Endodermal cell (in vitro differentiated cells): ENCODE data around the gene NEK8. TPM values are rescaled to one million over a fixed set of nuclear protein-coding genes. Genes with fewer than 3 reads are reported as not detected.

Experiments used
- DNase-seq: peaks from one replicate; pipeline ENCODE4 v3.0.0-alpha.2; 2017
- H3K27ac ChIP-seq: 2 replicates; pipeline ENCODE4 v1.5.1; 2013; ENCODE audit warnings: mild to moderate bottlenecking, low read depth, low read length, moderate library complexity
- H3K27me3 ChIP-seq: 2 replicates; pipeline ENCODE4 v1.6.1; 2013; ENCODE audit warnings: mild to moderate bottlenecking, low read length, moderate library complexity; ENCODE audit not compliant: insufficient read depth, control insufficient read depth, poor library complexity, severe bottlenecking
- H3K36me3 ChIP-seq: 2 replicates; pipeline ENCODE4 v1.7.0; 2013; ENCODE audit warnings: mild to moderate bottlenecking, low read length, moderate library complexity; ENCODE audit not compliant: control insufficient read depth, insufficient read depth
- H3K4me1 ChIP-seq: one replicate; pipeline ENCODE4 v1.7.0; 2013; ENCODE audit warnings: low read length; ENCODE audit not compliant: control insufficient read depth, insufficient read depth
- H3K4me3 ChIP-seq: 2 replicates; pipeline ENCODE4 v1.5.1; 2013; ENCODE audit warnings: mild to moderate bottlenecking, low read length, moderate library complexity
- H3K9ac ChIP-seq: 2 replicates; pipeline ENCODE4 v1.6.1; 2013; ENCODE audit warnings: mild to moderate bottlenecking, low read length, moderate library complexity; ENCODE audit not compliant: poor library complexity, severe bottlenecking; ENCODE audit errors: extremely low read depth
- H3K9me3 ChIP-seq: 2 replicates; pipeline ENCODE4 v1.6.1; 2013; ENCODE audit warnings: mild to moderate bottlenecking, low read length, moderate library complexity; ENCODE audit not compliant: control insufficient read depth
- H3K27ac Mint-ChIP-seq: 2 replicates; pipeline ENCODE4 v1.8.0; 2020; ENCODE audit warnings: mixed read lengths
- H3K27me3 Mint-ChIP-seq: 2 replicates; pipeline ENCODE4 v1.8.0; 2021; ENCODE audit warnings: mild to moderate bottlenecking, mixed read lengths; ENCODE audit not compliant: insufficient read depth
- H3K36me3 Mint-ChIP-seq: 2 replicates; pipeline ENCODE4 v1.8.0; 2020; ENCODE audit warnings: low read depth, mixed read lengths
- H3K4me1 Mint-ChIP-seq: 2 replicates; pipeline ENCODE4 v1.8.0; 2020; ENCODE audit warnings: mixed read lengths
- H3K4me3 Mint-ChIP-seq: 2 replicates; pipeline ENCODE4 v1.8.0; 2020; ENCODE audit warnings: mild to moderate bottlenecking, moderate library complexity, mixed read lengths
- H3K9me3 Mint-ChIP-seq: 2 replicates; pipeline ENCODE4 v1.8.0; 2020; ENCODE audit warnings: mild to moderate bottlenecking, mixed read lengths
- CTCF ChIP-seq: fragments of 200-600 bp; sonication (generic); conservative IDR thresholded peaks from 2 replicates; pipeline ENCODE4 v1.5.0; 2021; ENCODE audit warnings: antibody characterized with exemption, mild to moderate bottlenecking
- WGBS, 2 experiments: methylation state at CpG; one replicate each; pipeline versions ENCODE4 v1.1.5 to v1.1.7; 2013; ENCODE audit warnings: missing lambda C conversion rate in 2 of 2, mixed read lengths in 1 of 2; ENCODE audit not compliant: insufficient coverage in 1 of 2, insufficient read length in 1 of 2; 5-methylcytosine and 5-hydroxymethylcytosine counted together
- total RNA-seq, 2 donors: library from RNA; stranded (reverse); fragmentation: NEBNext Ultra II Directional in 1 of 2; extraction: Animal tissue kit (Norgen Biotek cat#: 25700) in 1 of 2; gene quantifications; 2 replicates in 1 of 2; 3 replicates in 1 of 2; pipeline ENCODE4 v1.2.1, GENCODE V29; 2021

Gene NEK8
- total RNA-seq, 2 donors from 2014 or later: 11.2 to 15.7 TPM

- WGBS, 2 experiments: 94 to 97% methylated on average over 15 to 18 of the region's 18 CpGs
- no peak overlapping the region for H3K4me3 ChIP-seq
- Mint-ChIP-seq H3K36me3 (peaks cover 49% of the 10 kb centered on the region), H3K27me3 (no peaks in the 10 kb centered on the region), H3K4me3 (no peak overlapping the region), H3K27ac (peak overlapping the region; percentile 81), H3K9me3 (no peaks in the 10 kb centered on the region), H3K4me1 (peaks cover 7% of the 10 kb centered on the region)
- no peak overlapping the region for H3K27ac ChIP-seq
- peak; percentile 51 for DNase-seq
- no peaks in the 10 kb centered on the region for H3K9me3 ChIP-seq
- no peak for TF ChIP-seq CTCF
- no peaks in the 10 kb centered on the region for H3K27me3 ChIP-seq
- H3K36me3 ChIP-seq: peaks cover 68% of the 10 kb centered on the region
- H3K9ac ChIP-seq: no peak overlapping the region
- H3K4me1 ChIP-seq: peaks cover 12% of the 10 kb centered on the region
These were observed 19.5 kb downstream of the NEK8 start for GRCh38 chr17:28747801-28748750.

- H3K36me3 Mint-ChIP-seq: peaks cover 49% of the 10 kb centered on the region
- no peak overlapping the region for H3K9ac ChIP-seq
These were observed 20.4 kb downstream of the NEK8 start for GRCh38 chr17:28748852-28749515.

More at GRCh38 chr17:28748852-28749515, 20.4 kb downstream of the NEK8 start:
- Mint-ChIP-seq H3K27ac (peak overlapping the region; percentile 81), H3K9me3 (no peaks in the 10 kb centered on the region), H3K4me1 (peaks cover 7% of the 10 kb centered on the region), H3K4me3 (no peak overlapping the region), H3K27me3 (no peaks in the 10 kb centered on the region)
- peaks cover 12% of the 10 kb centered on the region for H3K4me1 ChIP-seq
- 95 to 96% methylated on average over 18 of the region's 18 CpGs for WGBS, 2 experiments
- H3K9me3 ChIP-seq: no peaks in the 10 kb centered on the region
- no peaks in the 10 kb centered on the region for H3K27me3 ChIP-seq
- H3K27ac ChIP-seq: no peak overlapping the region
- DNase-seq: peak; percentile 65
- H3K4me3 ChIP-seq: no peak overlapping the region
- H3K36me3 ChIP-seq: peaks cover 68% of the 10 kb centered on the region
- TF ChIP-seq CTCF: no peak
